ENCODE measurements around the gene KRTAP22-1.

KRTAP22-1 gene

DNA sequence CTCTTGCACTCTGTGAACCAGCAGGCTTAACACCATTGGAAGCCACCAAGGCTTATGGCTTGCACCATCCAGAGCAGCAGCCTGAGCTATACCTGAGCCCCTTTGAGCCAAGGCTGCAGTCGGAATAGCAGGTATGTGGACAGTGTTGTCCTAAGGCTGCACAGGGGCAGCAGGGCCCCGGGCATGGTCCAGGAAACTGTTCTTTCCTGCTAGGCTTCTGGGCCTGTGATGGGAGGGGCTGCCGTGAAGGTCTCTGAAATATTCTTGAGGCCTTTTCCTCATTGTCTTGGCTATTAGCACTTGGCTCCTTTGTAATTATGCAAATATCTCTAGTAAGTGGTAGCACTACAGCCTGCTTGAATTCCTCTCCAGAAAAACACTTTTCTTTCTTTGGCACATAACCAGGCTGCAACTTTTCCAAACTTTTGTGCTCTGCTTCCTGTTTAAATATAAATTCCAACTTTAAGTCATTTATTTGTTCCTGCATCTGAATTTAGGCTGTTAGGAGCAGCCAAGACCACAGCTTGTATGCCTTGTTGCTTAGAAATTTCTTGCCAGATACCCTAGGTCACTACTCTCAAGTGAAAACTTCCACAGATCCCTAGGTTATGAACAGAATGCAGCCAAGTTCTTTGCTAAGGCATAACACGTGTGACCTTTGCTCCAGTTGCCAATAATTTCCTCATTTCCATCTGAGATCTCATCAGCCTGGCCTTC lies 24.7 kb downstream of the KRTAP22-1 start:
- DNase-seq (ENCODE audit: low spot score), result no peak

DNA sequence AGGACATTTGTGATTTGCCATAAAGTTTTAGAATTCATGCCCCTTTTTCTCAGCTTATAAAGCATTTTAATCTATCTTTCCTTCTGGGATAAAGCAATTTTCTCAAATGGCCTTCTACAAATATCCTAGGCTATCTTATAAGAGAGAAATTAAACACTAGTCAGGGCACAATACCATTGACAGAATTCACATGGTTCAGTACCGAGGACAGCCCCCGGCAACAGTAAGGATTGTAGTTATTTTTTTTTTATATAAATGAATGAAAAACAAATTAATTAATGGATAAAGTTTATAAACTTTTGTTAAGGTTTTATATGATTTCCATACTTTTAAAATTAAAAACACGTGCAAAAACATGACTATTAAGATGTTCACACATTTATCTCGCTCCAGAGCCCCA lies 27.2 kb downstream of the KRTAP22-1 start:
- no peak for DNase-seq (ENCODE audit: low spot score)

DNA sequence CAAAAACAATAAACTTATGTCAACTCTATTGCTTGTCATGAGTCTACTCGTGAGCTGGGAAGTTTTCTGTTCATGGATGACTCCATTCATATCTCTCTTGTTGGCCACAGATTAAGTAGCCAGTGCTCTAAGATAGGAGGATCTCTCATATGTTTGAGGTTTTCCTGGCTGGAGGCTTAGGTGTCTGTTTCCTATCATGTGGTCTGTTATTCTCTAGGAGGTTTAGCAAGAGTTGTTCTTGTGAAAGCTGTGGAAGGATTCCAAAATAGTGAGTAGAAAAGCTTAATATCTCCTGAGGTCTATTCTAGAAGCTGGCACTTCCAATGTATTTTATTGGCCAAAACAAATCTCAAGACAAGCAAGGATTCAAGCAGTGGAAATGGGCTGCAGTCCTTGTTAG lies 28.3 kb downstream of the KRTAP22-1 start:
- no peak for DNase-seq (ENCODE audit: low spot score)

DNA sequence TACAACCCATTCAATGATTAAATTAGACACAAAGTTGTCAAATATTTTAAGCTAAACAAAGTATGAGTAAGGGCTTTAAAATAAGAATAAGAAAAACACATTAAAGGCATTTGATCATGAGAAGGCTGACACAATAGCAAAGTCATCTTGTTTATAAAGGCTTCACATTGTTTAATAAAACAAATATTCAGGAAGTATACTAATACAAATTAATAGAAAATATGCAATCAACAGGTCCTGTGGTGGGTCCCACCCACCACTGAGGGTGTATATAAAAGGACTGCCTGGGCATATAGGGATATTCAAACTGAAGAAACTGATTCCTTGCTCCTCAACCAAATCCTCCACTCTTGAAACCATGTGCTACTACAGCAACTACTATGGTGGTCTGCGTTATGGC lies 34.0 kb downstream of the KRTAP22-1 start, which contains the start of gene KRTAP20-2:
KRTAP20-2 (plus strand) TSS at position 301 of the 400 bp plus-strand sequence; CDS start at position 359, 58 bp downstream.
- DNase-seq (ENCODE audit: low spot score), result no peak

DNA sequence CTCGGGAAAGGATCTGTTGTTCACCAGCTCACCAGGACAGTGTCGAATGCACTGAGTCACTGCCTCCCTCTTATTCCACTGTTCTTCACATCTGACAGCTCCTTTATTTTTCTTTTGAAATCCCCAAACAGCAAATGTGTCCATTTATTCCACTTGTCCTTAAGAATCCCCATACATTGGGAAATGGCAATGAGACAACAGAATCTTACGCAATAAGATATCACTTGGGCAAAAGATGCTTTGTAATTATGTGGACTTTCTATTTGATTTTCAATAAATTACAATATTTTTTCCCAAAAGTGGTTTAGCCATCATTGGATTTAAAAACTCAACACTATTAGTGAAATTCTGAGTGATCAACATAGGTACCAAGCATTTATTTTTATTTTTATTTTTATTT lies 37.8 kb downstream of the KRTAP22-1 start:
- no peak for DNase-seq (ENCODE audit: low spot score)

DNA sequence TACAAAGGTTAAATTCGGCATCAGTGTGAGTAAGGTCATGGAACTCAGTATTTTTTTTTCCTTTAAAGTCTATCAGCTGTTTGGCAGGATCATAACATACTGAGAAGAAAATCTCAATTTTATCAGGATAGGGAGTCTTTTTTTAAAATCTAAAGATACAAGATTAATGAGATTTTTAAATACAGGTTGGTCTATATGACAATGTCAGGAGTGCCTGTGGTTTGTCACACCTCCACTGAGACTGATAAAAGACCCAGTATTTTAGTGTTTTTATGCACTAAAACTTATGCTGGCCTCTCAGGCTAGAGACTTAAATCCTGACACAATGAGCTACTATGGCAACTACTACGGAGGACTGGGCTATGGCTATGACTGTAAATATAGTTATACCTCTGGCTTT lies 41.7 kb downstream of the KRTAP22-1 start, which contains the start of gene KRTAP20-3:
KRTAP20-3 (plus strand) TSS at position 301 of the 400 bp plus-strand sequence.
- no peak for DNase-seq (ENCODE audit: low spot score)

DNA sequence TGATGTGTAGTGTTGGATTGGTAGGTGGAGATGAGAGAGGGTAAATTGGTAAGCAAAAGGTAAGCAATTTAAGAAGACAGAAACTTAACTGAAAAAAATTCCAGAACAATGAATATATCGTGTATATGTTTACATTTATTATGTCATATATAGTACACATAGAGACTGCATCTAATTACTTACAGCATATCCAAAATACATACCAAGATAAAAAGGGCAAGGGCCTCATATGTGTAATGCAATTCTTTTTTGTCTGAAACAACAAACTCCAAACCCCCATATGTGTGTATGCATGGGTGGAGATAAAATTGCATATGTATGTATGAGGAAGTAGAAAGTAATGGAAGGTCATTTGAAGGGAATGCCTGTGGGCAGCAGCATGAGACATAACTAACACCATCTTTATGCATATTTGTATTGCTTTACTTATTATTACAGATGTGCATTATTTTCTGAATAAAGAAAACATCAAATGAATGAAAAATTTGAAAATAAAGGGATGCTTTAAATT lies 46.1 kb downstream of the KRTAP22-1 start:
- DNase-seq (ENCODE audit: low spot score), result no peak

Measured in ecto neural progenitor cell (in vitro differentiated cells).